Kidney epithelial cell (primary cell): Measurements from ENCODE around the gene GPR42. TPM values are rescaled to one million over a fixed set of nuclear protein-coding genes. Genes with fewer than 3 reads are reported as not detected.

Experiments used
- DNase-seq: peaks from one replicate; pipeline ENCODE4 v3.0.0-alpha.2; 2010; ENCODE audit warnings: low read depth
- H3K27me3 ChIP-seq: 2 replicates; pipeline ENCODE4 v1.6.0; 2011; ENCODE audit warnings: low read length; ENCODE audit not compliant: control insufficient read depth, insufficient read depth
- H3K36me3 ChIP-seq: 2 replicates; pipeline ENCODE4 v1.5.1; 2011; ENCODE audit warnings: low read length; ENCODE audit not compliant: control insufficient read depth, insufficient read depth
- H3K4me3 ChIP-seq: 2 replicates; pipeline ENCODE4 v1.5.1; 2011; ENCODE audit warnings: low read depth, mild to moderate bottlenecking, control low read depth, low read length
- CTCF ChIP-seq: IDR thresholded peaks from 2 replicates; pipeline ENCODE4 v1.5.1; 2011; ENCODE audit warnings: mild to moderate bottlenecking, moderate library complexity, low read length, control low read depth, inconsistent platforms; ENCODE audit not compliant: insufficient read depth, poor library complexity, severe bottlenecking
- total RNA-seq: library from RNA; depleted of rRNA; stranded (reverse); fragments of >200 nt; gene quantifications from 2 replicates; pipeline ENCODE4 v1.2.3, GENCODE V29; 2015

Gene GPR42
- total RNA-seq, 1 donor from 2014 or later = not detected

DNA sequence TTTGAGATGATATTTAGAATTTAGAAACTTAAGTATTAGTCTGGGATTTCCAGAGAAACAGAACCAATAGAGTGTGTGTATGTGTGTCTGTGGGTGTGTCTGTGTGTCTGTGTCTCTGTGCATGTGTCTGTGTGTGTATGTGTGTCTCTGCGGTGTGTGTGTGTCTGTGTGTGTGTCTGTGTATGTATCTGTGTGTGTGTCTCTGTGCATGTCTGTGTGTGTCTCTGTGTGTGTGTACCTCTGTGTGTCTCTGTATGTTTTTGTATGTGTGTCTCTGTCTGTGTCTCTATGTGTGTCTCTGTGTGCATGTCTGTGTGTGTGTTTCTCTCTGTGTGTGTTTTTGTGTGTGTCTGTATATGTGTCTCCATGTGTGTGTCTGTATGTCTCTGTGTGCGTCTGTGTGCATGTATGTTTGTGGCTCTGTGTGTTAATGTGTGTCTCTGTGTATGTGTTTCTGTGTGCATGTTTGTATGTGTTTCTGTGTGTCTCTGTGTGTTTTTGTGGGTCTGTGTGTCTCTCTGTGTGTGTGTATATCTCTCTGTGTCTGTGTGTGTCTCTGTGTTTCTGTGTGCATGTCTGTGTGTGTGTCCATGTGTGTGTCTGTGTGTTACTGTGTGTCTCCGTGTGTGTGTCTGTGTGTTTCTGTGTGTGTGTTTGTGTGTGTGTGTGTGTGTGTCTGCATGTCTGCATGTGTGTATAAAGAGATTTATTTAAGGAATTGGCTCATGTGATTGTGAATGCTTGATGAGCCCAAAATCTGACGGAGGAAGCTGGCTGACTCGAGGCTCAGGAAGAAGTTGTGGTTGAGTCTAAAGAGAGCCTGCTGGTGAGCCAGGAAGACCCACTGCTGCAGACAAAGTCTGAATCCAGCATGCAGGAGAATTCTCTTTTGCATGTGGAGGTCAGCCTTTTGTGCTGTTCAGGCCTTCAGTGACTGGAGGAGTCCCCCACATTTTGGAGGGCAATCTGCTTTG is 22.2 kb downstream of the GPR42 start:
- no peak for TF ChIP-seq CTCF
- Histone ChIP-seq H3K27me3 (no peaks in the 10 kb centered on the region), H3K4me3 (no peak overlapping the region), H3K36me3 (no peaks in the 10 kb centered on the region)
- no peak for DNase-seq

GRCh38 chr19:35395382-35396199 is 24.7 kb downstream of the GPR42 start:
- Histone ChIP-seq H3K36me3 (no peaks in the 10 kb centered on the region), H3K4me3 (no peak overlapping the region), H3K27me3 (no peaks in the 10 kb centered on the region)
- DNase-seq = no peak
- TF ChIP-seq CTCF = no peak

GRCh38 chr19:35396240-35396885 is 25.5 kb downstream of the GPR42 start:
- no peak overlapping the region for H3K4me3 ChIP-seq
- DNase-seq = no peak
- H3K36me3 ChIP-seq = no peaks in the 10 kb centered on the region
- no peak for TF ChIP-seq CTCF
- no peaks in the 10 kb centered on the region for H3K27me3 ChIP-seq

DNA sequence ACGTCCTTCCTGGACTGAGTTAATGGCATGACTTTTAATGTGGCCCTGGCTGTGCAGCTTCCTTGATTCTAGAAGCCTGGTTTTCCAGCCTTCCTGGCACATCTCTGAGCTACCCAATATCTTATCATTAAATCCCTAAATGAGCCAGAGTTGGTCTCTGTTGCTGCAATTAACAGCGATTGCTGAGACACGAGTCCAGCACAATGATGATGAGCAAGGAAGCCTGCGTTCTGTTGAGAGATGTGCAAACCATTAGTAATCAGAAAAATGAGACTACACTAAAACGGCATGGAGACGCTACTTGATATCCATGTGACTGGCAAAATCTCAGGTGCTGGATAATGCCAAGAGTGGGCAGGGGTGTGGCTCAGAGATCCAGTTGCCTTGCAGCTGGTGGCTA is 26.2 kb downstream of the GPR42 start:
- Histone ChIP-seq H3K27me3 (no peaks in the 10 kb centered on the region), H3K36me3 (no peaks in the 10 kb centered on the region), H3K4me3 (no peak overlapping the region)
- TF ChIP-seq CTCF = no peak
- DNase-seq = no peak

- Histone ChIP-seq H3K36me3 (no peaks in the 10 kb centered on the region), H3K27me3 (no peaks in the 10 kb centered on the region), H3K4me3 (no peak overlapping the region)
- no peak for TF ChIP-seq CTCF
- no peak for DNase-seq
These were observed 27.7 kb downstream of the GPR42 start for GRCh38 chr19:35398570-35398969.
